Glutamatergic neuron (in vitro differentiated cells): Measurements from ENCODE around the gene FERMT3. TPM values are rescaled to one million over a fixed set of nuclear protein-coding genes. Genes with fewer than 3 reads are reported as not detected.
A peak's percentile ranks its signal among the peaks of the same experiment; 100 is the strongest.

Experiments used
- DNase-seq: peaks from one replicate; pipeline ENCODE4 v3.0.0; 2022
- H3K27ac Mint-ChIP-seq: one replicate; pipeline ENCODE4 v1.8.0; 2020; ENCODE audit warnings: mild to moderate bottlenecking, mixed read lengths, inconsistent platforms; ENCODE audit not compliant: unreplicated experiment
- H3K27me3 Mint-ChIP-seq: one replicate; pipeline ENCODE4 v1.8.0; 2020; ENCODE audit warnings: mild to moderate bottlenecking, moderate library complexity, mixed read lengths, inconsistent platforms; ENCODE audit not compliant: unreplicated experiment
- H3K36me3 Mint-ChIP-seq: one replicate; pipeline ENCODE4 v1.8.0; 2020; ENCODE audit warnings: mild to moderate bottlenecking, mixed read lengths, inconsistent platforms; ENCODE audit not compliant: unreplicated experiment
- H3K4me1 Mint-ChIP-seq: one replicate; pipeline ENCODE4 v1.8.0; 2020; ENCODE audit warnings: mild to moderate bottlenecking, low read depth, mixed read lengths, inconsistent platforms; ENCODE audit not compliant: unreplicated experiment
- H3K4me3 Mint-ChIP-seq: one replicate; pipeline ENCODE4 v1.8.0; 2020; ENCODE audit warnings: mild to moderate bottlenecking, mixed read lengths, inconsistent platforms; ENCODE audit not compliant: unreplicated experiment
- H3K9me3 Mint-ChIP-seq: one replicate; pipeline ENCODE4 v1.8.0; 2020; ENCODE audit warnings: mild to moderate bottlenecking, moderate library complexity, mixed read lengths, inconsistent platforms; ENCODE audit not compliant: unreplicated experiment
- total RNA-seq: library from RNA; stranded (reverse); fragmentation: NEBNext Ultra II Directional; extraction: Animal tissue kit (Norgen Biotek cat#: 25700); gene quantifications from one replicate; pipeline ENCODE4 v1.2.1, GENCODE V29; 2021; ENCODE audit not compliant: unreplicated experiment
- TF ChIP-seq, protein P1 (sequence below): fragments of 200-600 bp; sonication (generic); IDR thresholded peaks from one replicate; pipeline ENCODE4 v1.5.0; 2021; ENCODE audit not compliant: partially characterized antibody, unreplicated experiment

FERMT3 gene
- total RNA-seq, 1 donor from 2014 or later = 2.0 TPM

GRCh38 chr11:64181506-64182411, 24.8 kb upstream of the FERMT3 start:
- TF ChIP-seq, protein P1, sequence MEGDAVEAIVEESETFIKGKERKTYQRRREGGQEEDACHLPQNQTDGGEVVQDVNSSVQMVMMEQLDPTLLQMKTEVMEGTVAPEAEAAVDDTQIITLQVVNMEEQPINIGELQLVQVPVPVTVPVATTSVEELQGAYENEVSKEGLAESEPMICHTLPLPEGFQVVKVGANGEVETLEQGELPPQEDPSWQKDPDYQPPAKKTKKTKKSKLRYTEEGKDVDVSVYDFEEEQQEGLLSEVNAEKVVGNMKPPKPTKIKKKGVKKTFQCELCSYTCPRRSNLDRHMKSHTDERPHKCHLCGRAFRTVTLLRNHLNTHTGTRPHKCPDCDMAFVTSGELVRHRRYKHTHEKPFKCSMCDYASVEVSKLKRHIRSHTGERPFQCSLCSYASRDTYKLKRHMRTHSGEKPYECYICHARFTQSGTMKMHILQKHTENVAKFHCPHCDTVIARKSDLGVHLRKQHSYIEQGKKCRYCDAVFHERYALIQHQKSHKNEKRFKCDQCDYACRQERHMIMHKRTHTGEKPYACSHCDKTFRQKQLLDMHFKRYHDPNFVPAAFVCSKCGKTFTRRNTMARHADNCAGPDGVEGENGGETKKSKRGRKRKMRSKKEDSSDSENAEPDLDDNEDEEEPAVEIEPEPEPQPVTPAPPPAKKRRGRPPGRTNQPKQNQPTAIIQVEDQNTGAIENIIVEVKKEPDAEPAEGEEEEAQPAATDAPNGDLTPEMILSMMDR = no peak
- peaks cover 11% of the 10 kb centered on the region for H3K27me3 Mint-ChIP-seq
- peak overlapping the region; percentile 71 for H3K4me3 Mint-ChIP-seq
- peaks cover 22% of the 10 kb centered on the region for H3K4me1 Mint-ChIP-seq
- no peaks in the 10 kb centered on the region for H3K36me3 Mint-ChIP-seq
- peak; percentile 83 for DNase-seq
- peak overlapping the region; percentile 83 for H3K27ac Mint-ChIP-seq
- H3K9me3 Mint-ChIP-seq = peaks cover 14% of the 10 kb centered on the region

DNA sequence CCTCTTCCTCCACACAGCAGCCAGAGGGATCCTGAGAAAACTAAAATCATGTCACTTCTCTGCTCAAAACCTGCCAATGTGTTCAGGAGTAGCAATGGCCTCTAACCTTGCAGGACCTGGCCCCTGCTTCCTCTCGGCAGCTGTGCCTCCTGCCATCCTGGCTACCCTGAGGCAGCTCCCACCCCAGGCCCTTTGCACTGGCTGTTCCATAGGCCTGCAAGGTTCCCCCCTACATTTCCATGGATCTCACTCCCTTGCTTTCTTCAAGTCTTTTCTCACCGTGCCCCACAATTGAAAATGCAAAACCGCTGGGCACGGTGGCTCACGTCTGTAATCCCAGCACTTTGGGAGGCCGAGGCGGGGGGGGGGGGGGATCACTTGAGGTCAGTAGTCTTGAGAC, 22.6 kb upstream of the FERMT3 start:
- TF ChIP-seq, protein P1 = no peak
- Mint-ChIP-seq H3K9me3 (peaks cover 5% of the 10 kb centered on the region), H3K4me3 (peak overlapping the region; percentile 97), H3K36me3 (no peaks in the 10 kb centered on the region), H3K4me1 (peaks cover 22% of the 10 kb centered on the region), H3K27ac (peak overlapping the region; percentile 48), H3K27me3 (peaks cover 11% of the 10 kb centered on the region)
- DNase-seq = no peak

DNA sequence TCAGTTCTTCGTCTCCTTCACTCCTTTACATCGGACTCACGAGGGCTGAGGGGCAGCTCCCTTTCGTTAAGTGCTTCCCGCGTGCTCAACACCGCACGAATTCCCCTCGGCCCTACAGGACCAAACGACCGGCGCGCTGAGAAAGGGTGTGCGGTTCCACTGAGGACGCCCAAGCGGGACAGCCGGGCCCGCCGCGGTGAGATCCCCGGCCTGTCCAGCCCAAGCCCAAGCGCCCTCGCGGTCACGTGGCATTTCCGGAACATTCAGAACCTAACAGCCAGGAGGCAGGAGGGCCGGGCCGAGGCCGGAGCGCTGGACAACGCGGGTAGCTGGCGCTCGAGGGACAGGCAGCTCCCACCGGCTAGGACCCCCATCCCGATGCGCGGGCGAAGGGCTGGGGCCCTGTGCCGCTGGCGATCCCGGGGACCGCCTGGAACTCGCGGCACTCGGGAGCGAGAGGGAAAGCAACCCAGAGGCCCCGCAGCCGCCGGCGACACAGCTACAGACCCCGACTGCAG, 21.3 kb upstream of the FERMT3 start:
- peaks cover 11% of the 10 kb centered on the region for H3K27me3 Mint-ChIP-seq
- H3K4me3 Mint-ChIP-seq = peak overlapping the region; percentile 97
- no peaks in the 10 kb centered on the region for H3K36me3 Mint-ChIP-seq
- TF ChIP-seq, protein P1 = no peak
- H3K27ac Mint-ChIP-seq = peak overlapping the region; percentile 100
- DNase-seq = peak; percentile 73
- H3K9me3 Mint-ChIP-seq = peaks cover 5% of the 10 kb centered on the region
- H3K4me1 Mint-ChIP-seq = peaks cover 24% of the 10 kb centered on the region

- Mint-ChIP-seq H3K27me3 (peaks cover 11% of the 10 kb centered on the region), H3K4me1 (peaks cover 20% of the 10 kb centered on the region), H3K27ac (peak within 1 kb of the TSS; percentile 100), H3K4me3 (peak within 1 kb of the TSS; percentile 97), H3K9me3 (peaks cover 5% of the 10 kb centered on the region), H3K36me3 (no peaks in the 10 kb centered on the region)
- DNase-seq = peak; percentile 97
- TF ChIP-seq, protein P1 = no peak
Observed at GRCh38 chr11:64185693-64186491, 20.6 kb upstream of the FERMT3 start, which contains the start of gene STIP1. STIP1 (plus strand) TSS chr11:64186171; CDS start chr11:64186262, 91 bp downstream.
